Measurements from ENCODE around the gene NUP210.
A peak's percentile ranks its signal among the peaks of the same experiment; 100 is the strongest.

NUP210 gene

GRCh38 chr3:13364602-13365271 lies 55.4 kb downstream of the NUP210 start:
- no peak overlapping the region for H3K4me3 ChIP-seq (ENCODE audit: low read depth in 1 of 2, low read length in 2 of 2)
- ATAC-seq (ENCODE audit: insufficient read depth, low read depth) (no peak; the same call in 2 of the 3 replicates), DNase-seq (no peak)
- H3K4me2 ChIP-seq (ENCODE audit: insufficient read depth, low read length) = no peak overlapping the region
- peak overlapping the region; percentile 48; the same call in 1 of the 2 replicates for H3K27ac ChIP-seq (ENCODE audit: low read length)
- H3K27me3 ChIP-seq (ENCODE audit: insufficient read depth, low read length, poor library complexity) = no peaks in the 10 kb centered on the region
- H3K36me3 ChIP-seq (ENCODE audit: insufficient read depth, low read length) = peaks cover 88% of the 10 kb centered on the region
- H3K9ac ChIP-seq (ENCODE audit: low read depth, low read length) = no peak overlapping the region
- no peaks in the 10 kb centered on the region for H3K9me3 ChIP-seq (ENCODE audit: insufficient read depth, low read length, severe bottlenecking)
- H3K4me1 ChIP-seq (ENCODE audit: insufficient read depth, low read length) = no peaks in the 10 kb centered on the region
- H2AFZ ChIP-seq (ENCODE audit: low read depth, low read length) = no peak overlapping the region
- no peaks in the 10 kb centered on the region for H3K79me2 ChIP-seq (ENCODE audit: insufficient read depth, low read length)
- peaks cover 7% of the 10 kb centered on the region; the same call in 1 of the 2 replicates for H4K20me1 ChIP-seq (ENCODE audit: insufficient read depth, low read length)
- TF ChIP-seq EZH2 (IDR thresholded peaks at IDR 0.05; ENCODE audit: borderline replicate concordance, low read depth, low read length, severe bottlenecking) (no peak), CTCF (IDR thresholded peaks at IDR 0.05; ENCODE audit: borderline replicate concordance, extremely low read depth, low read length, poor library complexity, severe bottlenecking) (no peak)

- no peaks in the 10 kb centered on the region for H3K9me3 ChIP-seq (ENCODE audit: insufficient read depth, low read length, severe bottlenecking)
Measured at GRCh38 chr3:13362551-13362950, 57.6 kb downstream of the NUP210 start.

GRCh38 chr3:13359916-13360315 lies 60.2 kb downstream of the NUP210 start:
- Histone ChIP-seq H3K36me3 (ENCODE audit: insufficient read depth, low read length) (peaks cover 97% of the 10 kb centered on the region), H3K4me1 (ENCODE audit: insufficient read depth, low read length) (peaks cover 12% of the 10 kb centered on the region), H3K27ac (ENCODE audit: low read length) (no peak overlapping the region), H3K79me2 (ENCODE audit: insufficient read depth, low read length) (peaks cover 6% of the 10 kb centered on the region; the same call in 1 of the 2 replicates), H3K27me3 (ENCODE audit: insufficient read depth, low read length, poor library complexity) (no peaks in the 10 kb centered on the region), H3K9me3 (ENCODE audit: insufficient read depth, low read length, severe bottlenecking) (no peaks in the 10 kb centered on the region), H3K4me3 (ENCODE audit: low read depth in 1 of 2, low read length in 2 of 2) (no peak overlapping the region), H3K9ac (ENCODE audit: low read depth, low read length) (no peak overlapping the region), H3K4me2 (ENCODE audit: insufficient read depth, low read length) (no peak overlapping the region), H4K20me1 (ENCODE audit: insufficient read depth, low read length) (peaks cover under 1% of the 10 kb centered on the region; the same call in 1 of the 2 replicates), H2AFZ (ENCODE audit: low read depth, low read length) (no peak overlapping the region)
- no peak for TF ChIP-seq EZH2 (IDR thresholded peaks at IDR 0.05; ENCODE audit: borderline replicate concordance, low read depth, low read length, severe bottlenecking)
- no peak for TF ChIP-seq CTCF (IDR thresholded peaks at IDR 0.05; ENCODE audit: borderline replicate concordance, extremely low read depth, low read length, poor library complexity, severe bottlenecking)
- no peak for ATAC-seq (ENCODE audit: insufficient read depth, low read depth)
- DNase-seq = no peak

More at GRCh38 chr3:13362551-13362950, 57.6 kb downstream of the NUP210 start:
- no peaks in the 10 kb centered on the region for H3K79me2 ChIP-seq (ENCODE audit: insufficient read depth, low read length)
- DNase-seq (no peak), ATAC-seq (ENCODE audit: insufficient read depth, low read depth) (no peak)
- H3K4me1 ChIP-seq (ENCODE audit: insufficient read depth, low read length) = no peaks in the 10 kb centered on the region
- peaks cover 90% of the 10 kb centered on the region for H3K36me3 ChIP-seq (ENCODE audit: insufficient read depth, low read length)
- H3K9ac ChIP-seq (ENCODE audit: low read depth, low read length) = no peak overlapping the region
- H3K4me3 ChIP-seq (ENCODE audit: low read depth in 1 of 2, low read length in 2 of 2) = no peak overlapping the region
- peaks cover 7% of the 10 kb centered on the region; the same call in 1 of the 2 replicates for H4K20me1 ChIP-seq (ENCODE audit: insufficient read depth, low read length)
- no peak overlapping the region for H3K4me2 ChIP-seq (ENCODE audit: insufficient read depth, low read length)
- H3K27ac ChIP-seq (ENCODE audit: low read length) = peak overlapping the region; percentile 41
- no peaks in the 10 kb centered on the region for H3K27me3 ChIP-seq (ENCODE audit: insufficient read depth, low read length, poor library complexity)
- no peak for TF ChIP-seq CTCF (IDR thresholded peaks at IDR 0.05; ENCODE audit: borderline replicate concordance, extremely low read depth, low read length, poor library complexity, severe bottlenecking)
- no peak for TF ChIP-seq EZH2 (IDR thresholded peaks at IDR 0.05; ENCODE audit: borderline replicate concordance, low read depth, low read length, severe bottlenecking)
- H2AFZ ChIP-seq (ENCODE audit: low read depth, low read length) = no peak overlapping the region
